Activated CD4-positive, alpha-beta T cell treated with anti-CD3 and anti-CD28 coated beads for 24 hours (primary cell): ENCODE measurements around the gene CDKAL1.

ENCODE experiments used
- DNase-seq, 2 donors: peaks; one replicate each; pipeline ENCODE4 v3.0.0-alpha.2; 2020; ENCODE audit warnings: low read depth in 2 of 2

The CDKAL1 gene

DNA sequence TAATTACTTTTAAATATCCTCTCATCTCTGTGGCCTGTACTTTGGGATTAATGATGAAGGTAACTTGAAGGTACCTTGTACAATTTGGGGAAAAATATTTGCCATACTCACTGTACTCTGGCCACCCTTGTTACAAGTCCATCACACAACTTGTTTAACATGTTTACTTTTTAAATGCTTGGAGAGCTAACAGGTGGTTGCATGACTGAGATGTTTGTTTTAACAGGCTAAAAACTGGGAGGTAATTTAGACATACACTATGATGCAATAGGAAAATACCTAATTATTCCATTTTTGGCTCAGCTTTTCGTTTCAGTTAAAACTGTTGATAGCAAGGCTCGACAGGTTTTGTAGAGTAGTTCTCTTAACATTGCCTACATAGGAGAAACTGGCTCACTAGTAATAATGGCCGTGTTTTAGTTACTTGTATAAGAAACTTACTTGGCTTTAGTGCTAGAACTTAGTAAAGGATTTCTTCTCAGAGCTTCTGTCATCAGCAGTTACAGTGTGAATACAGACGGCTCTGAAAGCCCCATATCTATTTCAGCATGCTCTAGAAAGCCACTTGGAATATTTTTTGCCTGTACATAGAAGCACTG, 569.5 kb downstream of the CDKAL1 start:
- DNase-seq = no peak

DNA sequence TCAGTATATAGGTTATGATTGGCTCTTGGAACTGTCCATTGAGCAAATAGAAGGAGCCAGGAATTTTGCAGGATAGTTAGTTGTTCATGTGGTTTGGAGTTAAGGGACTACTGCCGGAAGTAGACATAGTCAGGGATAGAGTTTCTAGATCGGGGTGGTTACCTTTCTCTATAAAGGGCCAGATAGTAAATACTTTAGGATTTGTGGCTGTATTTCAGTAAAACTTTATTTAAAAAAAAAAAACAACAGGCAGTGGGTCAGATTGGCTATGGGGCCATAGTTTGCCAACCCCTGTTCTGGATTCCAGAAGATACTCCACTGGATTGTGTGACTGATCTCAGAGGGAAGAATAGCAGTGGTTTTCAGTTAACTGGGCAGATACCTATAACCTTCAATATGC, 570.0 kb downstream of the CDKAL1 start:
- no peak for DNase-seq

DNA sequence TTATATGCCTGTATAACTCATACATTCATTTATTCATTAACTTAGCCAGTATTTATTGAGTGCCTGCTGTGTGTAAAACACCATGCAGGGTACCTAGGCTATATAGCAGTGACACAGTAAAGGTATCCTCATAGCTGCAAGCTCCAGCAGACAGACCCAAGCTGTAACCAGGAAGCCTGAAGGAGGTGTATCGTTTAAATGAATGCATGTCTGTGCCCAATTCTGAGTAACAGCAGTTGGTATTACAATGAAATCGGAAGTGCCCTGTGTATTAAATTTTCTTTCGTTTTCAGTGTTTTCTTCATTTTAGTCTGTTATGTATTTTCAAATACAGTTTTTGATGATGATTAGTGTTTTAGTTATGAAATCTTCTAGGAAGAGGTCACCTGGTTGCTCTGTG, 573.5 kb downstream of the CDKAL1 start:
- no peak for DNase-seq

DNA sequence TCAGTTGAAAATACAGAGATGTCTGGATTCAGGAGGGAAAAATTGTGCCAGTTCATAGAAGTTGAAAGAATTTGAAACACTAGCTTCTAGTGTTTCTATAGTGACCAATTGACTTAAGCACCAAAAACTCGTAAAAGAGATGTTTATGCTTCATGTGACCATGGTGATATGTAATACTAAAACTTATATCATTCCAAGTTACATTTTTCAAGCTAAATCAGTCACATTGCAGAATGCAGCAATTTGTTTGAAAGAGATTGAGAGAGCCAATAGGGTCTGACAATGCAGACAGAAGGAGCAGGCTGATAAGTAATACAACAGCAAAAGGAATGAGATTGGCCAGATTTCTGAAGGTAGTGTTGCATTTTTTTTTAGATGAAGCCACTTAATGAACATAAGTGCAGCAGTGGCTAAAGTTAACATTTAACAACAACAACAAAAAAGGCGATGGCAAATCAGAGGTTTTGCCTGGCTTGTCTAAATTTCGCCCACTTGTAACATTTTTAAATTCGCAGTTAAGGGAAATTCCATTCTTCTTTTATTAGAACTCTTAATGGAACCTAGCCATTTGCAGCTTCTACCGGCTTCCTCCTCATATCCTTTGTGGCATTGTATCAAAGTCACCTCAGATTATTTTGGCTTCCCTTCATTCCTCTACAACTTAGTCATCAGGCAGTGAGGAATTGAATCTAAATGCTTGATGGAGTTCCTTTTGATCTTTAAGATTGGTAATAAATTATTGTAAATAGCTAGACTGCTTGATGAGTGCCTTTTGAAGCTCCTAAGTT, 575.3 kb downstream of the CDKAL1 start:
- no peak for DNase-seq

DNA sequence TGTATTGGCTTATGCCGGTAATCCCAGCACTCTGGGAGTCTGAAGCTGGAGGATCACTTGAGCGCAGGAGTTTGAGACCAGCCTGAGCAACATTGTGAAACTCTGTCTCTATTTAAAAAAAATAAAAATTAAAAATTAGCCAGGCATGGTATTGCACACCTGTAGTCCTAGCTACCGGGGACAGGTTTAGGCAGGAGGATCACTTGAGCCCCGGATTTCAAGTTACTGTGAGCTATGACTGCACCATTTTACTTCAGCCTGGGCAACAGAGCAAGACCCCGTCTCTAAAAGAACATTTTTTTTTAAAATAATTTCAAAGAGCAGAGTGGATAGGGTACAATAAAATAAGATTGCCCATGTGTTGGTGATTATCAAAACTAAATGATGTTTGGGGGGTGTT, 576.4 kb downstream of the CDKAL1 start:
- no peak for DNase-seq

DNA sequence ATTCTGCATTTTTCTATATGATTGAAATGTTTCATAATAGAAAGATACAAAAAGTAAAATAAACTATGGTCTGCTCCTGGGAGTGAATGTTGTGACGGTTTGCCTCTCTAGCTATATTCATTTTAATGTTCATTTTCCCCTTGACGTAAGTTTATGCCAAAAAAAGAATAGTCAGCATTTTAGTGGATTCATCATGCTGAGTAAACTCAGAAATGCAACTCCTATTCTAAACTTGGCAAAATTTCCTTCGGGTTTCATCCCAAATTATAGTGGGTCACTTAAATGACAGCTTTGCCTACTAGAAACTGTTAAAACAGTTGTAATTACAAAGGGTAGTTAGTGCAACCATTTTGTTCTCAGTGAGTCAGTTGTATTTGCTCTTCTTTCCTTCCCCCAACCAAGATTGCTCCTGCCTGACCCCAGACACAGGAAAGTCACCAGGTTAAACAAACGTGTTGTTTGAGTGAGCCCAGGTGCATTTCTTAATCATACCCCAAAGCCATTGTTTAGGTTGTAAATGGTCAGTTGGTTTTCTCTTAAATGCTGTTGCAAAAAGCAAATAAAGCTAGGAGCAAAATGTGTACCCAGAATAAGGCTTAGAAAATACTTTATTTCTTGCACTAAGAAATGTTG, 577.0 kb downstream of the CDKAL1 start:
- DNase-seq = no peak

DNA sequence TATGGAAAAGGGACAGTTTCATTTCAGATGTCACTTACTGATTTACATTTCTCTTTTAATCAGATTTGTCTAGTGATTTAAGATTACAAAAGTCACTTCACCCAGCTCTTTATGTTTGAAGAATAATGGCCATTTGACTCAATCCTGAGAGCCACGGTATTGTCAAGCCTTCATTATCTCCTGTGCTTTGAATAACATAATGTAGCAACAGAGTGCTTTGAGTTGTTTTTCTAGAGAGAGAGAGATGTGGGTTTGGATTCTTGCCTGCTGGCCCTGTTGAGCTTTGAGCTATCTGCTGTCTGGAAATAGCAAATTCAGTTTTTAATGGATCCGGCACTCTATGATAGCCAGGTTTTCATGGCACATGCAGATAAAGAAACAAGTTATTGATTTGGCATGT, 580.9 kb downstream of the CDKAL1 start:
- DNase-seq = no peak

DNA sequence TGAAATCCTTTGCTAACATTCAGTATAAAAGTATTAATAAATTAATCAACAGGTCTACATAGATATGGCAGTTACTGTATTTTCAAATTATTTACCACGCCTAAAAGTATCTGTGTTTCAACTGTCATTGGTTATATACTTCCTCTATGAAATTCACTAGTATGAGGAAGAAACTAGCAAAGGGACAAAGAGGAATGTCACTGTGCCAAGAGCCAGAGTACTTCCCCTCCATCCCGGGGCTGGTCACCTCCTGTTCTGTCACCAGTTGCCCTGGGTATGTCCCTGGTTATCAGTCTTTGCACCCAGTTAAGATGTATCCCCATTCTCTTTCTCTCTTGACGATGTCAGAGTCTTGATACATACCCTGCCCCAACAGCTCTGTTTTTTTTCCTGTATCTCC, 582.5 kb downstream of the CDKAL1 start:
- DNase-seq = no peak

DNA sequence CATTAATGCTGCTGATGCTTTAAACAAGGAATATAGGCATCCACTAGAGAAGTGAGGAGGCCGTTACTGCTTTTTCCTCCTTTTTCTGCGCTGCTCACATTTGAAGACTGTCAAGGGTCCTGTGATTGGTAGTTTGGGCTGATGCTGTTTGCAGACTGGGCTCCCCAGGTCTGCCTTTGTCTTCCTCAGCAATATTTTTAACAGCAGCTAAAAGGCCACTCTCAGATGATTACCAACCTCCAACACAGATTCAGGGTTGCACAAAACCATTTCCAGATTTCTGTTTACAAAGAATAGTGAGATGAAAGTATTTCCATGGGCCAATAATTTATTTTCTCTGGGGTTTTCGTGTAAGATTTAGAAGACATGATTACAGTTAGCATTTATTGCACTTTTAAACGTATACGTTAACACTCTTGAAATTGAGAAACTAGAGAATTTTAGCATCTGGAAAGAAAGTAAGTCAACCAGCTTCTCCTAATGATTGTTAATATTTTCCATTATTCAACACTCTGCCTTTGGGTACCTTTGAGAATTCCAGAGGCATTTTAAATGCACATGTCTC, 584.0 kb downstream of the CDKAL1 start:
- no peak for DNase-seq

DNA sequence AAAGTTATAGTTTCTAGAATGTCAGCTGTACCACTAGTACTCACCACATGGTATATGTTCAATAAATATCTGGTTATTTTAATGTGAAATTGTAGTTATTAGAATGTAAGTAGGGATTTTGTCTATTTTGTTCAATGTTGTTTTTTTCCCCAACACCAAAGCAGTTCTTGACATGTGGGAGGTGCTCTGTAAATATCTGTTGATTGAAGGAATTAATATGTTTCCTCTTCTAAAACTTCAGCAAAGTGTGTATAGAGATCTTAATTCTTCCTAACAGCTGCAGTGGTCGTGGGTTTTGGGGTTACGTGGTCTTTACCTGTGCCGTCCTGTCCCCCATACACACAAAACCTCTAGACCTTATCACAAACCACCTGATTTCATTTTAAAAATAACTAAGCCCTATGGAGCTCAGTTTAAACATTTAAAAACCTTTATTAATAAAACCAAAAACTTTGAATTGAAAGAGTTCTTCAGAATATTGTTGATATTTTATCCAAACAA, 587.4 kb downstream of the CDKAL1 start:
- no peak for DNase-seq

DNA sequence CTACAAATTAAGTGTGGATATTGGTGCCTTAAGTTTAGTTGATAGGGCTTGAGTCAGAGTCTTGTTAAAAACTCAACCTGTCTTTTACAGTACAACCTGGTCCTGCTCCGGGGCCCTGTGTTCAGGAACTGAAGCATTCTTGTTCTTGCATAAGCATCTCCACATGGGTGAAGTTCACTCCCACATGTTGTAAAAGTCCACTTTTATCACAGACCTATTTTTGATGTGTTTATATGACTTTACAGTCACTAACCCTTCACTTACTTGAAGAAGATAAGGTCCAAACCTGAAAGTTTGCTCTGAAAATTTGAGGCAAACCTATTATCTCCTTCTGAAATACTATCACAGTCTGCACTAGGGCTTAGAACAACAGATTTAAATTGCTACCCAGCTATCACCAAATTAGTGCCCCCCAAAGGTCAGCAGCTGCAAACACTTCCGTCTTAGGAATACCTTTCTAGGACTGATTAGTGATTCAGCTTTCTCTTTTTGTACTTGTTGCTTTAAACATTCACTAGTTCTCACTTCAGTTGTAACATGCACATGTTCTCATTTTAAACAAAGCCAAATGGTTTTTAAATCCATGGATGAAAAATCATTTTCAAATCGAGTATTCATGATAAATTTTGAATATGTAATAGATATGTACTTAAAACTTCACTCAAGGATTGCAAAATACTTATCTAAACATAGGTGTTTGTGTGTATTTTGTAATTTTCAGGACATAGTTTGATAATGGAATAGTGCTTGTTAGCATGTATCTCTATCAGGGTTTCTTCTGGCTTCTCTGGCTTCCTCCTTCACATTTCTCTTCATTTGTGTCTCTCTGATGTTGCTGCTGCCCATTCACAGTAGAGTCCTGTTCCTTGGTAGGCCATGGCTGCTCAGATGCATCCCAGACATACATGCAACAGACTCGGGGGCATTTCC, 589.5 kb downstream of the CDKAL1 start:
- no peak for DNase-seq

DNA sequence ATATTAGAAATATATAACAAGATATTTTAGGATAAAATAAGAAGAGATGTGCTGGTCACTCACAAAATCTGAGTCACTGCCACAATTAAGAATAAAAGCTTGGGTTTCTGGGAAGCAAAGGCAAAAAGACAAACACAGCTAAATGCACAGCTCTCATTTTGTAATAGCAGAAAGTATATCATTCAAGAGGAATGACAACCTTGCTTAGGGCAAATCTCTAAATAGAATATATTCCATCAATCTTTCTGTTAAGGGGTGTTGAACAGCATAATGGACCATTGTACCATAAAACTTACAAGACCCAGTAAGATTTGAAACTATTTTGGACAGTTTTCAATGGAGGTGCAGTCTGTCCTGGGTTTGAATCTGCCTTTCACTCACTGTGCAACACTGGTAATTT, 594.3 kb downstream of the CDKAL1 start:
- DNase-seq = no peak

DNA sequence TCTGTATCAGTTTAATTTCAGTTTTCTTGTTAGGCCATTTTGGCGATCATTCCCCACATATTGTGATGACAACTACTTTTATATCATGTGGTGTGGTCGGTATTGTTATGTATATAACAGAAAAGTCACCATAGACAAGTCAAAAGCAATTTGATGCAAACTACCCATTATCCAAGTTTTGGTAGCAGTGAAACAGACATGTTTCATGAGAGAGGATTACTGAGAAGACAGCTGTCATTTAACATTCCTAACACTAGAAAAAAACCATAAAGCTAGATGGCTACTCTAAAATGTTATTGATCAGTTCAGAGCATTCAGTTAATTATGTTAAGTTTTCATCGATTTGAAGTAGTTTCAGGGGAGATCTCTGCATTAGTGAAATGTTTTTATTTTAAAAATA, 597.1 kb downstream of the CDKAL1 start:
- no peak for DNase-seq

DNA sequence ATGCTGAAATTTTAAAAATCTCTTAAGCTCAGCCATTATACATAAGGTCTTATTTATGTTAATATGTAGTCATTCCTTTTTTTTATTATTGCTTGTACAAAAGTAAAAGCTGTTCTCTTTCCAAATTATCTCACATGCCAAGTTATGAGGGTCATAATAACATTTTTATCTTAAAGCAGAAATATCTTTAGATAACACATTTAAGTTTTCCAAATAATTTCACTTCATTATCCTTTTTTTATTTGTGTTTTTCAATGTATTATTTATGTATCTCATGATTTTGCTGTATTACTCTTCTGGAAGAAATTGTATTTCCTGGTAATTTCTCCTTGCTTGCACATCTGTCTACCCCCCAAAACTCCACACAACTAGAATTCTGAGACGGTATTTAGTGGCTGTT, 598.2 kb downstream of the CDKAL1 start:
- DNase-seq = no peak

DNA sequence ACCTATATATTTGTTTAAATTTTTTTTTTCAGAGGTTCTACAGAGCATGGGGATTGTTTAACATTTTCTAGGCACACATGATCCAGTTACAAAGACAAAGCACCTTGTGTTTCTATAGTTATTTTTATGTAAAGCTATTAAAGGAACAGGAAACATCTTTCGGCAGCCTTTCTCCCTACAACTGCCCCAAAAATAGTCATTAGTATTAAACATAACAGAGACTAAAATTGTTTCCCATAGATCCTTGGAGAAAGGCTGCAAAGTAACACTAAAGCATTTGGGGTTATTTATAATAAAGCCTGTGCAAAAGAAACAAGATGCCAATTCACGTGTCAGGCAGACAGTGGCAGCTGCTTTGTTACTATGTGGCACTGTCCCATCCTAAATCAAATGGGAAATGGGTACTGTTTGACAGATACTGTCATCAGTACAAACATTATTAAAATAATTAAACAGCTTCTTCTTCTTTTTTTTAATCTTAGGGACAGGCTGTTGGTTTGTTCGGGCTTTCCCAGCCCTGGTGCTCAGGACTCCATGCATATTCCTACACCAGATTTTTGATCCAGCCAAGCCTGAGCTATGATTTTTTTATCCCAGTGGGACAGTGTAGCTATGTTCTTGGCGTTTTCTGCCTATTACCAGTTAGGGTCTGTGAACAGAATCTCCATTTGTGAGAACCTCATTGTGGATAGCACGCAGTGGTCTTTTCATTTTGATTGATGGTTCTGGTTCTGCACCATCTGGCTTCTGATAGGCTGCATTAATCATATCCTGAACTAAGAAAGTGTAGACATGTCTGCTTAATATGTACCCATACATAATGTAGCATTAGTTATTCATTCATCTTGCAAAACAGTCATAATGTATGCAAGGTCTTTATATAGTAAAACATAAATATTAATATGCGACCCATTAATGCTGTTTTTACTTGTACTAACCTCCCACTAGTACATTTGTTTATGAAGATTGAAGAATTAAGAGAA, 598.9 kb downstream of the CDKAL1 start:
- DNase-seq = no peak

DNA sequence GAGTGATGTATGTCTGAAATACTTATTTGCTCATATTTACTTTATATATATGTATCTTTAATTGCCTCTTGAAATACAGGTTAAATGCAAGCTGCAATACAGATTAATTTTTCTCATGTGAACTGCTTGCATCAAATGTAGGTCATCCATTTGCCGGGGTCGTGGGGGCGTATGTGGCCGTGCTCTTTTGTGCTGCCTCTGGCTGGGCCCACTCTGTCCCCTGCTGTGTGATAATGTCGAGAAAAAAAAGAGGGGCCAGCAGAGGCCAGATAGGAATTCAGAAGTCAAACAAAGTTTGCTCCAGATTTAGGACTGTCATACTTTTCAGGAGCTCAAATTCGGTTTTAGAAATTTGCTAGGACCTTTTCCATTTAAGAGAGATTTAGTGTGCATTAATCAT, 599.6 kb downstream of the CDKAL1 start:
- DNase-seq = no peak

DNA sequence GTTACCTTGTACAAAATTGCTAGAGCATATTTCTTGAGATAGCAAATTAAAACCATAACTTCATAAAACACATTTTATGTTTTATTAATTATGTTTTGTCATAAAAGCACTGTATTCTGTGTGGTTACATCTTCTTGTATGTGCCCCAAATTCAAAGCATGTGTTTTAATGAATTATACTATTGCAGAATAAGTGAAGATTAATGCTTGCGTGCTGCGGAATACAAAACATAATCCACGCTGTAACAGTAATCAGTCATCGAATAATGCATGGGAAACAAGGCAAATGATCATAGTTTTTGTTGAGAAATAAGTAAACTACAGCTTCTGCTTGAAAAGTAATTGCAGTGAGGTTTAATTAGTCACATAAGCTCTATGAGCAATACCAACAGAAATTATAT, 600.1 kb downstream of the CDKAL1 start:
- DNase-seq = no peak

DNA sequence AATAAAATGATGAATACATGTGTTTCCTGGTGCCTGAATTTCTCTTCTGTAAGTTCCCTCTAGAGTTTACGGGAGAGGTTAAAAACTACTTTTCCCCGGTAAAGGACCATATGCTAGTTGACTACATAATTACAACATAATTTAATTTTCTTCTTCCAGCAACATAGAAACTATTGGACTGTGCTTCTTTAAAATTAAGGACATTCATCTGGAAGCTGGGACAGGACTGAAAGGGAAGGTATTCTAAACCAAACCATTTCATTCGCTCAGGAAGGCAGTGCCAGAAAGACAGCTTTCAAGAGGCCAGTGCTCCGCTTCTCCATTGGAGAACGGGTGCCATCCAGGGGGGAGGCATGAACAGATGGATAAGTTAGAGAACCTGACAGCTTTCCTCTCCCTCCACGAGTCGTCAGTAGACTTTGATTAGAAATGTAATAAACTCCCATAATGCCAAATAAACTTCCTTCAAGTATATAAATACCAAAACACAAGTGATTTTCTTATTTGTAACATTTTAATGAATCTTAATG, 601.3 kb downstream of the CDKAL1 start:
- no peak for DNase-seq

DNA sequence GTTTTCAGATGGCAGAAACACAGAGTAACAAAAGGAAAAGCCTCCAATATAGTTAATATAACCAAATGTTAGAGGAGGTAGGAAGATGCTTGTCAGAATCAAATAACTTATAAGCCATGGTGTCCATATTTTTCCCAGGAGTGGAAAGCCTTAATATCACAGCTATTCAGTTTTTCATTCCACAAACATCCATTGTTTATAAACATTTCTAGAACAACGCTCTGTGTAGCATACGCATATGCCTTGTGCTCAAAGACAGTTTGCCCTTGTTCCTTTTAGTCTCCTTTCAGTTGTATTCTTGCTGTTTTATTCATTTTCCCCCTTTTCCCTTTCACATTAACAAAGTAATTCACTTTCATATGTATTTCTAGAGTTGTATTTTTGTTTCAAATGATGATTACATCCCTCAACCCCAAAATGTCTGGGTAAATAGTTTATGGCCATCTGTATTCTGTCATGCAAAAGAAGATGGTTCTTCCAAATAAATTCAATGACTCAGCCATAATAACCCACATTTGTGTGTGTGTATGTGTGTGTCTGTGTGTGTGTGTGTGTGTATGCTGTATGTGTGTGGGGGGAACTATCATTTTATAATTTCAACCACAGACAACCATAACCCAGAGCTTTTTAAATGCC, 603.6 kb downstream of the CDKAL1 start:
- no peak for DNase-seq
